WERI-Rb-1 (cell line): ENCODE measurements around the gene FANCL.
"Not testable (repeated sequence)": the region's sequence is repeated elsewhere in the genome, so short reads cannot be mapped to it uniquely, and the experiment has no call there.

ENCODE experiments used
- DNase-seq: peaks from one replicate; pipeline ENCODE4 v3.0.0-alpha.2; 2020
- H3K27ac ChIP-seq: fragments of 250-450 bp; sonication (Bioruptor Pico); 2 replicates; pipeline ENCODE4 v1.5.1; 2020; ENCODE audit warnings: mild to moderate bottlenecking, moderate library complexity
- H3K27me3 ChIP-seq: fragments of 250-450 bp; sonication (Bioruptor Pico); 2 replicates; pipeline ENCODE4 v1.5.1; 2021; ENCODE audit warnings: mild to moderate bottlenecking, low read depth, moderate library complexity; ENCODE audit not compliant: insufficient read depth, severe bottlenecking
- H3K36me3 ChIP-seq: fragments of 250-450 bp; sonication (Bioruptor Pico); 2 replicates; pipeline ENCODE4 v1.5.1; 2020; ENCODE audit warnings: mild to moderate bottlenecking, moderate library complexity
- H3K4me3 ChIP-seq: 2 replicates; pipeline ENCODE4 v1.5.1; 2011; ENCODE audit warnings: low read depth, mild to moderate bottlenecking, control low read depth, low read length
- H3K9me3 ChIP-seq: fragments of 250-450 bp; sonication (Bioruptor Pico); 2 replicates; pipeline ENCODE4 v1.5.1; 2021; ENCODE audit warnings: mild to moderate bottlenecking, moderate library complexity; ENCODE audit not compliant: severe bottlenecking
- TF ChIP-seq, protein P1 (sequence below): IDR thresholded peaks from 2 replicates; pipeline ENCODE4 v1.5.1; 2011; ENCODE audit warnings: low read depth, mild to moderate bottlenecking, control low read depth, inconsistent platforms, low read length

Gene FANCL

DNA sequence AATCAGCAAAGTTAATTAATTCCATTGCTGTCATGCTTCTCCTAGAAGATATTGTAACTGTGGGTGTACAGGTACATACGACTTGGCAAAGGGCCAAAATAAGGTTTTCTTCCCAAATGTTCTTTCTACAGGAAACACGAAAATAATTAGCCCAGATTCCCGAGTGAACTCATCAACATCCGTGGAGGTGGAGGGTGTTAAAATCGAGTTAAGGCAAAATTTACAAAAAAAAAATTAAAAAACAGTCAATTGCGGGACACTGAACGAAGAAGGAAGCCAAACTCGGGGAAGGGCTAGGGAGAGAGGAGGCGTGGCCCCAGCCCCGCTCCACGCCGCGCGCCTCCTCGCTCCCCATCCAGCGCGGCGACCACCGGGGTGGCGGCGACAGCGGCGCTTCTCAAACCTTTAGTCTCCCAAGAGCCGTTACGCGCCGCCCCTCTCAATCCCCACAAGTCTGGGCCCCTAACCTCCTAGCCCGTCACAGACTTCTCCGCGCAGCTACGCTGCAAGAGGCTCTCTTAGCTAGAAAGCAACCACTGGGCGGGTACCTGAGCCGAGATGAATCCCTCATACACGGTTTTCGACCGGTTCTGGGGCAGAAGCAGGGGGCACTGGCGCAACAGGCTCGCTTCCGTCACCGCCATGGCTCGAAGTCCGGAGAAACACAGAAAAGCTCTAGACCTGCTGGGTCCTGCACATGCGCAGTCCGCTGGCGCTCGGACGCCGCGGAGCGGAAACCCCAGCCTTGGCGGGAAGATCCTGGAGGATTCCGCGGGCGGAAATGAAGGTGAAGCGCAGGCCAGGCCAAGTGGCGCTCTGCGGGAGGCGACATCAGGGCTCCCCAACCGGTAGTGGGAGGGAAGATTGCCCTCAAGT is at the start of gene FANCL:
Gene FANCL (minus strand): TSS at position 656 of the 876 bp plus-strand sequence. CDS start 12 bp downstream, at position 644.
- Histone ChIP-seq H3K27ac (peak within 1 kb of the TSS; percentile 98), H3K4me3 (peak within 1 kb of the TSS; percentile 93), H3K36me3 (peaks cover 10% of the 10 kb centered on the region), H3K27me3 (no peaks in the 10 kb centered on the region), H3K9me3 (peaks cover 5% of the 10 kb centered on the region)
- peak; percentile 98 for DNase-seq
- TF ChIP-seq, protein P1, sequence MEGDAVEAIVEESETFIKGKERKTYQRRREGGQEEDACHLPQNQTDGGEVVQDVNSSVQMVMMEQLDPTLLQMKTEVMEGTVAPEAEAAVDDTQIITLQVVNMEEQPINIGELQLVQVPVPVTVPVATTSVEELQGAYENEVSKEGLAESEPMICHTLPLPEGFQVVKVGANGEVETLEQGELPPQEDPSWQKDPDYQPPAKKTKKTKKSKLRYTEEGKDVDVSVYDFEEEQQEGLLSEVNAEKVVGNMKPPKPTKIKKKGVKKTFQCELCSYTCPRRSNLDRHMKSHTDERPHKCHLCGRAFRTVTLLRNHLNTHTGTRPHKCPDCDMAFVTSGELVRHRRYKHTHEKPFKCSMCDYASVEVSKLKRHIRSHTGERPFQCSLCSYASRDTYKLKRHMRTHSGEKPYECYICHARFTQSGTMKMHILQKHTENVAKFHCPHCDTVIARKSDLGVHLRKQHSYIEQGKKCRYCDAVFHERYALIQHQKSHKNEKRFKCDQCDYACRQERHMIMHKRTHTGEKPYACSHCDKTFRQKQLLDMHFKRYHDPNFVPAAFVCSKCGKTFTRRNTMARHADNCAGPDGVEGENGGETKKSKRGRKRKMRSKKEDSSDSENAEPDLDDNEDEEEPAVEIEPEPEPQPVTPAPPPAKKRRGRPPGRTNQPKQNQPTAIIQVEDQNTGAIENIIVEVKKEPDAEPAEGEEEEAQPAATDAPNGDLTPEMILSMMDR: no peak

DNA sequence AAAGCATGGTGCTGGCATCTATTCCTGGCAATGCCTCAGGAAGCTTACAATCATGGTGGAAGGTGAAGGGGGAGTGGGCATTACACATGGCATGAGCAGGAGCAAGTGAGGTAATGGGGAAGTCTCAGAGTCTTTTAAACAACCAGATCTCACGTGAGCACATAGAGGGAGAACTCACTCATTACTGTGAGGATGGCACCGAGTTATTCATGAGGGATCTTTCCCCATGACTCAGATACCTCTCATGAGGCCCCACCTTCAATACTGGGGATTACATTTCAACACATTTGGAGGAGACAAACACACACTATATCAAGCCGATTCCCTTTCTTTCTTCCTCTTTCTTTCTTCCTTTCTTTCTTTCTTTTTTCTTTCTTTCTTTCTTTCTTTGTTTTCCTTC is 47.9 kb upstream of the FANCL start:
- Histone ChIP-seq H3K36me3 (no peaks in the 10 kb centered on the region), H3K27ac (no peak overlapping the region), H3K27me3 (no peaks in the 10 kb centered on the region), H3K4me3 (no peak overlapping the region), H3K9me3 (no peaks in the 10 kb centered on the region)
- TF ChIP-seq, protein P1: no peak
- no peak for DNase-seq

- Histone ChIP-seq H3K4me3 (no peak overlapping the region), H3K27ac (no peak overlapping the region), H3K36me3 (no peaks in the 10 kb centered on the region), H3K27me3 (no peaks in the 10 kb centered on the region), H3K9me3 (no peaks in the 10 kb centered on the region)
- TF ChIP-seq, protein P1: no peak
- no peak for DNase-seq
Observed at GRCh38 chr2:58283931-58284330, 42.8 kb upstream of the FANCL start.

GRCh38 chr2:58275144-58275543 is 34.0 kb upstream of the FANCL start:
- not testable (repeated sequence) for DNase-seq, H3K27me3 ChIP-seq, H3K9me3 ChIP-seq, H3K27ac ChIP-seq, H3K36me3 ChIP-seq, H3K4me3 ChIP-seq

- DNase-seq: no peak
- H3K27me3 ChIP-seq: no peaks in the 10 kb centered on the region
- H3K27ac ChIP-seq: no peak overlapping the region
- TF ChIP-seq, protein P1: no peak
- no peaks in the 10 kb centered on the region for H3K36me3 ChIP-seq
- H3K4me3 ChIP-seq: no peak overlapping the region
- no peaks in the 10 kb centered on the region for H3K9me3 ChIP-seq
Observed at GRCh38 chr2:58271826-58272225, 30.7 kb upstream of the FANCL start.

GRCh38 chr2:58268685-58269084 is 27.6 kb upstream of the FANCL start:
- no peak for DNase-seq
- Histone ChIP-seq H3K9me3 (no peaks in the 10 kb centered on the region), H3K36me3 (no peaks in the 10 kb centered on the region), H3K4me3 (no peak overlapping the region), H3K27me3 (no peaks in the 10 kb centered on the region), H3K27ac (no peak overlapping the region)
- TF ChIP-seq, protein P1: no peak
